SK-N-SH (cell line): Measurements from ENCODE around the gene SLC25A31.

Source experiments
- FOSL2 ChIP-seq: IDR thresholded peaks from 2 replicates; pipeline ENCODE4 v1.4.0; 2012; ENCODE audit warnings: low read depth, mild to moderate bottlenecking, moderate library complexity, borderline replicate concordance
- FOXJ3 ChIP-seq: sonication (generic); formaldehyde crosslinking; IDR thresholded peaks from 2 replicates; pipeline ENCODE4 v1.5.1; 2020; ENCODE audit warnings: mild to moderate bottlenecking, missing genetic modification reagents
- POLR2AphosphoS5 ChIP-seq: IDR thresholded peaks from 2 replicates; pipeline ENCODE4 v1.6.1; 2012; ENCODE audit warnings: low read depth, low read length
- REST ChIP-seq: IDR thresholded peaks from 2 replicates; pipeline ENCODE4 v1.6.1; 2012; ENCODE audit warnings: mild to moderate bottlenecking, low read depth, low read length, moderate library complexity
- SMC3 ChIP-seq: IDR thresholded peaks from 2 replicates; pipeline ENCODE4 v1.6.1; 2012; ENCODE audit warnings: low read depth, low read length, improper control_type of control experiment
- TAF1 ChIP-seq: IDR thresholded peaks from 2 replicates; pipeline ENCODE4 v1.6.1; 2012; ENCODE audit warnings: low read depth, mild to moderate bottlenecking, low read length, moderate library complexity, borderline replicate concordance
- TEAD4 ChIP-seq: IDR thresholded peaks from 2 replicates; pipeline ENCODE4 v1.4.0; 2012; ENCODE audit warnings: mild to moderate bottlenecking, borderline replicate concordance; ENCODE audit not compliant: insufficient read depth
- TF ChIP-seq, protein P1 (sequence below): fragments of 200-600 bp; sonication (generic); IDR thresholded peaks from 2 replicates; pipeline ENCODE4 v1.6.1; 2017; ENCODE audit warnings: antibody characterized with exemption, mild to moderate bottlenecking, moderate library complexity
- TF ChIP-seq, protein P2 (sequence below): IDR thresholded peaks from 2 replicates; pipeline ENCODE4 v1.4.0; 2012; ENCODE audit warnings: low read depth, borderline replicate concordance

DNA sequence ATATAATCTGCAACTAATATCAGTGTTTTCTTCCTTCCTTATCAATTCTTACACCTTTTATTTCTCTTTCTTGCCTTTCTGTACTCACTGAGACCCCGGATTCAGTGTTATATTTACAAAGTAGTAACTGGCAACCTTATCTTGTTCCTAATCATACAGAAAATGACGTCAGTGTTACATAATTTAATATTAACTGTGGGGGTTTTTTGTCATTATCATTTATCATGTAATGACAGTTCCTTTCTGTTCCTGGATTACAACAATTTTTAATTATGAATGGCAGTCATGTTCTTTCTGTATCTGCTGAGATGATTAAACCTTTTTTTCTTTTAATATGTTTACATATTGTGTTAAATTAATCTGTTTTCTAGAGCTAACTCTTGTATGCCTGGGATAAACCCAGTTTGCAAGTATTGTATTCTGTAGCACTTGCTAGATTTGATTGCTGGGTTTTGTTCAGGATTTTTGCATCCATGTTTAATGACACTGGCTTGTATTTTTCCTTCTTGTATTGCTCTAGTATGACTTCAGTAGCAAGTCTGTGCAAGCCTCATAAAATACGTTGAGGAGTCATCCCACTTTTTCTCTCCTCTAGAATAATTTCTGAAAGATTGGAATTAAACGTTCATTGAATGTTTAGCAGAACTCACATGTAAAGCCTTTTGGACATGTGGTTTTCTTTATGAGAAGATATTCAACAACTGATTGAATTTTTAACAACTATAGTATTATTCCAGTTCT lies 41.5 kb downstream of the SLC25A31 start:
- TF ChIP-seq, protein P1, sequence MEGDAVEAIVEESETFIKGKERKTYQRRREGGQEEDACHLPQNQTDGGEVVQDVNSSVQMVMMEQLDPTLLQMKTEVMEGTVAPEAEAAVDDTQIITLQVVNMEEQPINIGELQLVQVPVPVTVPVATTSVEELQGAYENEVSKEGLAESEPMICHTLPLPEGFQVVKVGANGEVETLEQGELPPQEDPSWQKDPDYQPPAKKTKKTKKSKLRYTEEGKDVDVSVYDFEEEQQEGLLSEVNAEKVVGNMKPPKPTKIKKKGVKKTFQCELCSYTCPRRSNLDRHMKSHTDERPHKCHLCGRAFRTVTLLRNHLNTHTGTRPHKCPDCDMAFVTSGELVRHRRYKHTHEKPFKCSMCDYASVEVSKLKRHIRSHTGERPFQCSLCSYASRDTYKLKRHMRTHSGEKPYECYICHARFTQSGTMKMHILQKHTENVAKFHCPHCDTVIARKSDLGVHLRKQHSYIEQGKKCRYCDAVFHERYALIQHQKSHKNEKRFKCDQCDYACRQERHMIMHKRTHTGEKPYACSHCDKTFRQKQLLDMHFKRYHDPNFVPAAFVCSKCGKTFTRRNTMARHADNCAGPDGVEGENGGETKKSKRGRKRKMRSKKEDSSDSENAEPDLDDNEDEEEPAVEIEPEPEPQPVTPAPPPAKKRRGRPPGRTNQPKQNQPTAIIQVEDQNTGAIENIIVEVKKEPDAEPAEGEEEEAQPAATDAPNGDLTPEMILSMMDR = no peak
- no peak for TF ChIP-seq TAF1
- TF ChIP-seq SMC3 = no peak
- no peak for TF ChIP-seq REST
- TF ChIP-seq, protein P2, sequence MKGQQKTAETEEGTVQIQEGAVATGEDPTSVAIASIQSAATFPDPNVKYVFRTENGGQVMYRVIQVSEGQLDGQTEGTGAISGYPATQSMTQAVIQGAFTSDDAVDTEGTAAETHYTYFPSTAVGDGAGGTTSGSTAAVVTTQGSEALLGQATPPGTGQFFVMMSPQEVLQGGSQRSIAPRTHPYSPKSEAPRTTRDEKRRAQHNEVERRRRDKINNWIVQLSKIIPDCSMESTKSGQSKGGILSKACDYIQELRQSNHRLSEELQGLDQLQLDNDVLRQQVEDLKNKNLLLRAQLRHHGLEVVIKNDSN = no peak
- TF ChIP-seq TEAD4 = no peak
- TF ChIP-seq FOXJ3 = no peak
- no peak for TF ChIP-seq POLR2AphosphoS5
- no peak for TF ChIP-seq FOSL2
